ENCODE results near the gene RDH5. TPM values are rescaled to one million over a fixed set of nuclear protein-coding genes. Genes with fewer than 3 reads are reported as not detected.

Gene RDH5
- polyA plus RNA-seq, 1 of the 3 experiments (the other 2 are of a cell fraction) = 5.2 TPM

DNA sequence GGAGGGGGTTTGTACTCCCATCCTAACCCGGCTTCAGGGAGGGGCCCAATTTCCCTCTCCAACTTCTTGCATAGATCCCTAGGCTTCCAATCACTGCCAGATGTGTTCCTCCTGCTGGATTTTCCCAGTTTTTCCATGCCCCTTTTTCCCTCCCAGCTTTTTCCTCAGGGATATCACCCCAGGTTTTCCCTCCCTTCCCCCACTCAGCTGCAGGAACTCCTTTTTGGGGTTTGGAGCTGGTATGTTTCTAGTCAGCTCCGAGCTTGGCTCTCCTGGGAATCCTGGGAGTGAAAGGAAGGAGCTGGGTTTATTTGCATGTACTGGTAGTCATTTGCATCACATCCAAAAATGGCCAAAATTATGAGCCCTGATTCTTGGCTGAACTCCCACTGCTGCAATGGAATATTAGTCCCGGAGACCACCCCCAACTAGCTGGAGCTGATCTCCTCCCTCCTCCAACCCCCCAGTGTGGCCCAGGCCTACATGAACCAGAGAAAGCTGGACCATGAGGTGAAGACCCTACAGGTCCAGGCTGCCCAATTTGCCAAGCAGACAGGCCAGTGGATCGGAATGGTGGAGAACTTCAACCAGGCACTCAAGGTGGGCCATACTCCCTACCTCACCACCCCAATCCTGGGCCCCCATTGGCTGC, 1.4 kb upstream of the RDH5 start:
- Histone ChIP-seq H3K27me3 (ENCODE audit: insufficient read depth) (no peaks in the 10 kb centered on the region), H3K79me2 (ENCODE audit: insufficient read depth) (peaks cover 13% of the 10 kb centered on the region; the same call in 1 of the 2 replicates), H3K27ac (ENCODE audit: low read depth in 2 of 2, low read length in 1 of 2) (no peak overlapping the region), H2AFZ (ENCODE audit: low read depth) (no peak overlapping the region), H3K9ac (no peak overlapping the region), H3K9me3 (no peaks in the 10 kb centered on the region), H4K20me1 (ENCODE audit: insufficient read depth) (peaks cover 7% of the 10 kb centered on the region), H3K4me2 (no peak overlapping the region), H3F3A (replicated peaks; ENCODE audit: insufficient read depth) (peaks cover 43% of the 10 kb centered on the region), H3K9me2 (no peaks in the 10 kb centered on the region), H3K36me3 (replicated peaks in 1 of 2; ENCODE audit: control insufficient read depth in 1 of 2, insufficient read depth in 2 of 2, low read length in 1 of 2) (peaks cover under 1 to 9% of the 10 kb centered on the region in 2 experiments), H3K4me1 (ENCODE audit: control insufficient read depth in 1 of 2, insufficient read depth in 2 of 2, low read depth in 1 of 2, low read length in 1 of 2) (peaks cover 29 to 38% of the 10 kb centered on the region in 2 experiments), H3K4me3 (ENCODE audit: low read depth in 2 of 2, low read length in 1 of 2) (no peak overlapping the region)
- TF ChIP-seq MXI1 (IDR thresholded peaks at IDR 0.05; ENCODE audit: low read depth, low read length) = no peak
- TF ChIP-seq NRF1 (IDR thresholded peaks at IDR 0.05; ENCODE audit: low read depth, low read length) = no peak
- no peak for TF ChIP-seq EZH2phosphoT487 (IDR thresholded peaks at IDR 0.05; ENCODE audit: borderline replicate concordance, low read depth)
- TF ChIP-seq FOSL2 (IDR thresholded peaks at IDR 0.05; ENCODE audit: borderline replicate concordance, low read depth) = no peak
- no peak for TF ChIP-seq SIN3A (IDR thresholded peaks at IDR 0.05; ENCODE audit: borderline replicate concordance, low read depth, low read length)
- DNase-seq = no peak
- 99% methylated on average over 4 of the region's 4 CpGs for WGBS (ENCODE audit: low lambda C conversion rate)
- ChIA-PET CTCF (interaction anchor here (1.1 to 11.2 kb wide), 5 partner anchors 9 to 72 kb away, joined by 3 to 202 read pairs (median 31); partner anchors contain the start of gene CD63), POLR2A (interaction anchor here (1.3 kb wide), 1 partner anchor 10 kb away, joined by 6 read pairs; the partner anchor contains the start of gene CD63)

DNA sequence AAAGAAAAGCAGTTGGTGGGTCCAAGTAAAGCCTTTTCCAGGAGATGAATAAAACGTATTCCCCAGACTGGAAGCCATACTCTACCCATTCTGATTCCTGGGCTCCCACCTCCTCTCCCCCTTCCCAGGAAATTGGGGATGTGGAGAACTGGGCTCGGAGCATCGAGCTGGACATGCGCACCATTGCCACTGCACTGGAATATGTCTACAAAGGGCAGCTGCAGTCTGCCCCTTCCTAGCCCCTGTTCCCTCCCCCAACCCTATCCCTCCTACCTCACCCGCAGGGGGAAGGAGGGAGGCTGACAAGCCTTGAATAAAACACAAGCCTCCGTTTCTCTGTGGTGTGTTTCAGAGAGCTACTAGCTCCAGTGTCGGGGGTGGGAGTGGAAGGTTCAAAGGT, 822 bp upstream of the RDH5 start:
- H2AFZ ChIP-seq (ENCODE audit: low read depth) = no peak overlapping the region
- H3K36me3 ChIP-seq (replicated peaks in 1 of 2; ENCODE audit: control insufficient read depth in 1 of 2, insufficient read depth in 2 of 2, low read length in 1 of 2) = peaks cover 6 to 15% of the 10 kb centered on the region in 2 experiments
- no peaks in the 10 kb centered on the region for H3K27me3 ChIP-seq (ENCODE audit: insufficient read depth)
- H3K4me2 ChIP-seq = peak overlapping the region; percentile 66
- TF ChIP-seq NRF1 (IDR thresholded peaks at IDR 0.05; ENCODE audit: low read depth, low read length) = no peak
- H3K9ac ChIP-seq = no peak overlapping the region
- no peak overlapping the region for H3K4me3 ChIP-seq (ENCODE audit: low read depth in 2 of 2, low read length in 1 of 2)
- H3K9me2 ChIP-seq = no peaks in the 10 kb centered on the region
- H3K9me3 ChIP-seq = no peaks in the 10 kb centered on the region
- ChIA-PET POLR2A (interaction anchor here (1.3 kb wide), 1 partner anchor 10 kb away, joined by 6 read pairs; the partner anchor contains the start of gene CD63), CTCF (interaction anchor here (1.7 to 11.2 kb wide), 4 partner anchors 11 to 73 kb away, joined by 5 to 202 read pairs (median 41); partner anchors contain the start of gene CD63)
- peaks cover 13% of the 10 kb centered on the region; the same call in 1 of the 2 replicates for H3K79me2 ChIP-seq (ENCODE audit: insufficient read depth)
- 86% methylated on average over 5 of the region's 7 CpGs for WGBS (ENCODE audit: low lambda C conversion rate)
- H3K4me1 ChIP-seq (ENCODE audit: control insufficient read depth in 1 of 2, insufficient read depth in 2 of 2, low read depth in 1 of 2, low read length in 1 of 2) = peaks cover 29 to 38% of the 10 kb centered on the region in 2 experiments
- H4K20me1 ChIP-seq (ENCODE audit: insufficient read depth) = peaks cover 13% of the 10 kb centered on the region
- H3F3A ChIP-seq (replicated peaks; ENCODE audit: insufficient read depth) = peaks cover 46% of the 10 kb centered on the region
- no peak for DNase-seq
- peak overlapping the region; percentile 56 to 74; a peak in 2 of 4 replicates for H3K27ac ChIP-seq (ENCODE audit: low read depth in 2 of 2, low read length in 1 of 2)

DNA sequence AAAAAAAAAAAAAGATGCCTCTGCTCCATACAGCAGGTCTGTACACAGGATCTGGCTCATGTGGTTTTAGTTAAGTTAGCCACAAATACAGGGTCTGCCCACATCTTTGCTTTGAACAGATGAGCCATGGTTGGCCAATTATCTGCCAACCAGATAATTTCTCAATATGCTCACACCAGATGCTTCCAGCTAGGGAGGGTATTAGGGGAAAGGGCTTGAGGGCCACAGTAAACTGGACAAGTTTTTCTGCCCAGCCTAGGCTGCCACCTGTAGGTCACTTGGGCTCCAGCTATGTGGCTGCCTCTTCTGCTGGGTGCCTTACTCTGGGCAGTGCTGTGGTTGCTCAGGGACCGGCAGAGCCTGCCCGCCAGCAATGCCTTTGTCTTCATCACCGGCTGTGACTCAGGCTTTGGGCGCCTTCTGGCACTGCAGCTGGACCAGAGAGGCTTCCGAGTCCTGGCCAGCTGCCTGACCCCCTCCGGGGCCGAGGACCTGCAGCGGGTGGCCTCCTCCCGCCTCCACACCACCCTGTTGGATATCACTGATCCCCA, 776 bp downstream of the RDH5 start:
- H3K9me2 ChIP-seq = no peaks in the 10 kb centered on the region
- no peak overlapping the region for H3K4me3 ChIP-seq (ENCODE audit: low read depth in 2 of 2, low read length in 1 of 2)
- H3K4me1 ChIP-seq (ENCODE audit: control insufficient read depth in 1 of 2, insufficient read depth in 2 of 2, low read depth in 1 of 2, low read length in 1 of 2) = peaks cover 25 to 36% of the 10 kb centered on the region in 2 experiments
- peaks cover 58% of the 10 kb centered on the region for H3F3A ChIP-seq (replicated peaks; ENCODE audit: insufficient read depth)
- H3K4me2 ChIP-seq = peak overlapping the region; percentile 66; the same call in 1 of the 2 replicates
- H3K27ac ChIP-seq (ENCODE audit: low read depth in 2 of 2, low read length in 1 of 2) = peak overlapping the region; percentile 56 to 74
- H3K9ac ChIP-seq = no peak overlapping the region
- ChIA-PET CTCF (interaction anchor here (0.6 to 11.2 kb wide), 18 partner anchors 9 to 541 kb away, joined by 3 to 202 read pairs (median 4); partner anchors contain the start of genes CD63 and DNAJC14), POLR2A (interaction anchor here (1.4 to 1.7 kb wide), 2 partner anchors 9 to 16 kb away, joined by 4 to 6 read pairs; no protein-coding TSS in a partner anchor)
- peaks cover 20% of the 10 kb centered on the region; the same call in 1 of the 2 replicates for H3K79me2 ChIP-seq (ENCODE audit: insufficient read depth)
- no peak overlapping the region for H2AFZ ChIP-seq (ENCODE audit: low read depth)
- peak; percentile 73 for DNase-seq
- H3K27me3 ChIP-seq (ENCODE audit: insufficient read depth) = no peaks in the 10 kb centered on the region
- H3K36me3 ChIP-seq (replicated peaks in 1 of 2; ENCODE audit: control insufficient read depth in 1 of 2, insufficient read depth in 2 of 2, low read length in 1 of 2) = peaks cover 21 to 31% of the 10 kb centered on the region in 2 experiments
- peaks cover 28% of the 10 kb centered on the region for H4K20me1 ChIP-seq (ENCODE audit: insufficient read depth)
- WGBS (ENCODE audit: low lambda C conversion rate) = 10% methylated on average over 2 of the region's 9 CpGs
- H3K9me3 ChIP-seq = no peaks in the 10 kb centered on the region
- TF ChIP-seq GATA2 (CRISPR knock-in tag; IDR thresholded peaks at IDR 0.05) = no peak
- TF ChIP-seq TCF12 (IDR thresholded peaks at IDR 0.05) = peak; percentile 79
- peak; percentile 60; the same call in 1 of the 2 replicates for TF ChIP-seq SMC3 (IDR thresholded peaks at IDR 0.05; ENCODE audit: low read depth, low read length)
- peak; percentile 72 for TF ChIP-seq RAD21 (IDR thresholded peaks at IDR 0.05; ENCODE audit: low read length)
- no peak for TF ChIP-seq GABPA (IDR thresholded peaks at IDR 0.05; ENCODE audit: low read depth)
- no peak for TF ChIP-seq TAF1 (IDR thresholded peaks at IDR 0.05; ENCODE audit: borderline replicate concordance, low read depth, low read length)
- no peak for TF ChIP-seq FOXJ3 (CRISPR knock-in tag; IDR thresholded peaks at IDR 0.05)
- no peak for TF ChIP-seq RFX5 (IDR thresholded peaks at IDR 0.05; ENCODE audit: low read length)
- TF ChIP-seq, protein P1, sequence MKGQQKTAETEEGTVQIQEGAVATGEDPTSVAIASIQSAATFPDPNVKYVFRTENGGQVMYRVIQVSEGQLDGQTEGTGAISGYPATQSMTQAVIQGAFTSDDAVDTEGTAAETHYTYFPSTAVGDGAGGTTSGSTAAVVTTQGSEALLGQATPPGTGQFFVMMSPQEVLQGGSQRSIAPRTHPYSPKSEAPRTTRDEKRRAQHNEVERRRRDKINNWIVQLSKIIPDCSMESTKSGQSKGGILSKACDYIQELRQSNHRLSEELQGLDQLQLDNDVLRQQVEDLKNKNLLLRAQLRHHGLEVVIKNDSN (IDR thresholded peaks at IDR 0.05; ENCODE audit: borderline replicate concordance, low read depth) = no peak
- no peak for TF ChIP-seq RXRA (IDR thresholded peaks at IDR 0.05; ENCODE audit: borderline replicate concordance, low read depth)
- TF ChIP-seq RCOR1 (IDR thresholded peaks at IDR 0.05; ENCODE audit: low read length) = peak; percentile 29; the same call in 1 of the 2 replicates
- TF ChIP-seq, protein P2, sequence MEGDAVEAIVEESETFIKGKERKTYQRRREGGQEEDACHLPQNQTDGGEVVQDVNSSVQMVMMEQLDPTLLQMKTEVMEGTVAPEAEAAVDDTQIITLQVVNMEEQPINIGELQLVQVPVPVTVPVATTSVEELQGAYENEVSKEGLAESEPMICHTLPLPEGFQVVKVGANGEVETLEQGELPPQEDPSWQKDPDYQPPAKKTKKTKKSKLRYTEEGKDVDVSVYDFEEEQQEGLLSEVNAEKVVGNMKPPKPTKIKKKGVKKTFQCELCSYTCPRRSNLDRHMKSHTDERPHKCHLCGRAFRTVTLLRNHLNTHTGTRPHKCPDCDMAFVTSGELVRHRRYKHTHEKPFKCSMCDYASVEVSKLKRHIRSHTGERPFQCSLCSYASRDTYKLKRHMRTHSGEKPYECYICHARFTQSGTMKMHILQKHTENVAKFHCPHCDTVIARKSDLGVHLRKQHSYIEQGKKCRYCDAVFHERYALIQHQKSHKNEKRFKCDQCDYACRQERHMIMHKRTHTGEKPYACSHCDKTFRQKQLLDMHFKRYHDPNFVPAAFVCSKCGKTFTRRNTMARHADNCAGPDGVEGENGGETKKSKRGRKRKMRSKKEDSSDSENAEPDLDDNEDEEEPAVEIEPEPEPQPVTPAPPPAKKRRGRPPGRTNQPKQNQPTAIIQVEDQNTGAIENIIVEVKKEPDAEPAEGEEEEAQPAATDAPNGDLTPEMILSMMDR (IDR thresholded peaks at IDR 0.05) = peak; percentile 71
